Kidney (tissue), 14 donors: ENCODE measurements around the gene PCYOX1L. TPM values are rescaled to one million over a fixed set of nuclear protein-coding genes. Genes with fewer than 3 reads are reported as not detected.

Experiments used
- DNase-seq, 5 donors: peaks; one replicate each; pipeline ENCODE4 v3.0.0-alpha.2; 2013 to 2020
- FAIRE-seq: peaks from 2 replicates; lab custom pipeline; 2012; peaks lifted over from hg19 to GRCh38; lab: Jason Lieb, UNC
- H3K27ac ChIP-seq, 2 donors: one replicate each; pipeline ENCODE4 v1.7.0; 2013; ENCODE audit warnings: low read depth in 2 of 2, low read length in 2 of 2, inconsistent platforms in 1 of 2
- H3K27me3 ChIP-seq: one replicate; pipeline ENCODE4 v1.7.1; 2013; ENCODE audit warnings: low read length, inconsistent platforms; ENCODE audit not compliant: control insufficient read depth, insufficient read depth
- H3K36me3 ChIP-seq, 3 donors: one replicate each; pipeline versions ENCODE4 v1.7.0 to v1.7.1; 2013; ENCODE audit warnings: low read length in 3 of 3, control low read depth in 1 of 3, inconsistent platforms in 1 of 3; ENCODE audit not compliant: insufficient read depth in 3 of 3, control insufficient read depth in 2 of 3
- H3K4me1 ChIP-seq, 3 donors: one replicate each; pipeline versions ENCODE4 v1.7.0 to v1.7.1; 2013; ENCODE audit warnings: low read length in 3 of 3, inconsistent platforms in 1 of 3, low read depth in 1 of 3; ENCODE audit not compliant: control insufficient read depth in 2 of 3, insufficient read depth in 2 of 3
- H3K4me3 ChIP-seq, 3 donors: one replicate each; pipeline versions ENCODE4 v1.7.0 to v1.8.1; 2013; ENCODE audit warnings: low read length in 3 of 3, control low read depth in 1 of 3, inconsistent platforms in 1 of 3
- H3K9ac ChIP-seq, 3 donors: one replicate each; pipeline versions ENCODE4 v1.7.0 to v1.7.1; 2013; ENCODE audit warnings: low read length in 3 of 3, control low read depth in 1 of 3, inconsistent platforms in 1 of 3
- H3K9me3 ChIP-seq, 3 donors: one replicate each; pipeline versions ENCODE4 v1.7.0 to v1.7.1; 2013; ENCODE audit warnings: low read length in 3 of 3, control low read depth in 1 of 3, inconsistent platforms in 1 of 3; ENCODE audit not compliant: control insufficient read depth in 2 of 3, insufficient read depth in 1 of 3
- CTCF ChIP-seq: IDR thresholded peaks from 3 replicates; pipeline ENCODE4 v1.5.1; 2012; ENCODE audit warnings: mild to moderate bottlenecking, moderate library complexity, borderline replicate concordance; ENCODE audit not compliant: insufficient read depth; ENCODE audit errors: extremely low read depth
- intact Hi-C: fragments of 100-400 bp; cut with DNase I; formaldehyde crosslinking; loops from one replicate; pipeline ENCODE4 v1.11.1; 2022
- polyA plus RNA-seq: library from polyadenylated mRNA; stranded (reverse); fragments of 350-450 nt; fragmentation: Illumina TruSeq; extraction: RNeasy Lipid Tissue Mini Kit (QIAGEN cat#74804); gene quantifications from one replicate; pipeline ENCODE4 v1.2.3, GENCODE V29; 2014; ENCODE audit warnings: low read depth, low replicate concordance; ENCODE audit not compliant: insufficient read depth
- total RNA-seq: library from RNA; stranded (reverse); fragmentation: NEBNext Ultra II Directional; extraction: Animal tissue kit (Norgen Biotek cat#: 25700); gene quantifications from one replicate; pipeline ENCODE4 v1.2.1, GENCODE V29; 2021
- donor health status: control.
- donor health status: control.
- donor health status: control.
- donor health status: control.
- donor health status: control.
- donor health status: DM: yes; HTN: yes; CAD: no.
- donor health status: Normal renal cell carcinoma (clear cell type).

Gene PCYOX1L
- total and polyA plus RNA-seq, 2 donors from 2014 or later, result 7.2 to 9.0 TPM

GRCh38 chr5:149362541-149362940 lies 4.7 kb downstream of the PCYOX1L start:
- Histone ChIP-seq H3K4me1 (peaks cover 0 to 8% (median 0%) of the 10 kb centered on the region in 3 donors), H3K27ac (no peak overlapping the region), H3K36me3 (no peaks in the 10 kb centered on the region), H3K9ac (no peak overlapping the region), H3K9me3 (no peaks in the 10 kb centered on the region), H3K27me3 (no peaks in the 10 kb centered on the region), H3K4me3 (no peak overlapping the region)
- no peak for TF ChIP-seq CTCF
- no peak for FAIRE-seq
- intact Hi-C loops, result loop anchor here (10.0 kb wide), 1 partner anchor 202 kb away; no protein-coding TSS in a partner anchor
- no peak for DNase-seq

- no peak for FAIRE-seq
Measured at GRCh38 chr5:149363358-149363757, 5.5 kb downstream of the PCYOX1L start.

GRCh38 chr5:149363936-149364335 lies 6.1 kb downstream of the PCYOX1L start:
- intact Hi-C loops, result loop anchor here (10.0 kb wide), 1 partner anchor 201 kb away; no protein-coding TSS in a partner anchor
- H3K9me3 ChIP-seq, result no peaks in the 10 kb centered on the region

More at GRCh38 chr5:149363358-149363757, 5.5 kb downstream of the PCYOX1L start:
- no peak for TF ChIP-seq CTCF
- no peak overlapping the region for H3K27ac ChIP-seq
- intact Hi-C loops, result loop anchor here (10.0 kb wide), 1 partner anchor 201 kb away; no protein-coding TSS in a partner anchor
- no peaks in the 10 kb centered on the region for H3K9me3 ChIP-seq
- H3K9ac ChIP-seq, result no peak overlapping the region
- no peak for DNase-seq
- H3K4me1 ChIP-seq, result peaks cover 0 to 8% (median 0%) of the 10 kb centered on the region in 3 donors
- no peak overlapping the region for H3K4me3 ChIP-seq
- H3K27me3 ChIP-seq, result no peaks in the 10 kb centered on the region
- no peaks in the 10 kb centered on the region for H3K36me3 ChIP-seq

More at GRCh38 chr5:149363936-149364335, 6.1 kb downstream of the PCYOX1L start:
- Histone ChIP-seq H3K9ac (no peak overlapping the region), H3K4me3 (no peak overlapping the region), H3K27ac (no peak overlapping the region), H3K27me3 (no peaks in the 10 kb centered on the region), H3K36me3 (no peaks in the 10 kb centered on the region), H3K4me1 (peaks cover 0 to 6% (median 0%) of the 10 kb centered on the region in 3 donors)
- DNase-seq (no peak), FAIRE-seq (no peak)
- TF ChIP-seq CTCF, result no peak
